Measurements from ENCODE around the gene SNRPE. TPM values are rescaled to one million over a fixed set of nuclear protein-coding genes. Genes with fewer than 3 reads are reported as not detected.

The SNRPE gene
- total RNA-seq, 2 donors from 2014 or later = 86.1 to 146 TPM

DNA sequence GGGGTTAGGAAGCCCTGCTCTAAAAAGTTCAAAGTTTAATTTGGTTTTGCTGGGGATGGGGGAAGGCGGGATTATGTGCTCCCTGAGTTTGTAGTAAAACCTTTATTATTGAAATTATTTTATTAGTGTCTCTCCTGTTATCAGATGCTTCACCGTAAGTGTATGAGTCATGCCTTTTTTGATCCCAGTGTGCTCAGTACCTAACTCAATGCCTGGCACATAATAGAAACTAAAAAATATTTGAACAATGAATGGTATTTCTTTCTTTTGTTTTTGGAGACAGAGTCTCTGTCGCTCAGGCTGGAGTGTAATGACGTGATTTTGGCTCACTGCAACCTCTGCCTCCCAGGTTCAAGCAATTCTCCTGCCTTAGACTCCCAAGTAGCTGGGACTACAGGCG, 6.4 kb downstream of the SNRPE start:
- TF ChIP-seq, protein P1, sequence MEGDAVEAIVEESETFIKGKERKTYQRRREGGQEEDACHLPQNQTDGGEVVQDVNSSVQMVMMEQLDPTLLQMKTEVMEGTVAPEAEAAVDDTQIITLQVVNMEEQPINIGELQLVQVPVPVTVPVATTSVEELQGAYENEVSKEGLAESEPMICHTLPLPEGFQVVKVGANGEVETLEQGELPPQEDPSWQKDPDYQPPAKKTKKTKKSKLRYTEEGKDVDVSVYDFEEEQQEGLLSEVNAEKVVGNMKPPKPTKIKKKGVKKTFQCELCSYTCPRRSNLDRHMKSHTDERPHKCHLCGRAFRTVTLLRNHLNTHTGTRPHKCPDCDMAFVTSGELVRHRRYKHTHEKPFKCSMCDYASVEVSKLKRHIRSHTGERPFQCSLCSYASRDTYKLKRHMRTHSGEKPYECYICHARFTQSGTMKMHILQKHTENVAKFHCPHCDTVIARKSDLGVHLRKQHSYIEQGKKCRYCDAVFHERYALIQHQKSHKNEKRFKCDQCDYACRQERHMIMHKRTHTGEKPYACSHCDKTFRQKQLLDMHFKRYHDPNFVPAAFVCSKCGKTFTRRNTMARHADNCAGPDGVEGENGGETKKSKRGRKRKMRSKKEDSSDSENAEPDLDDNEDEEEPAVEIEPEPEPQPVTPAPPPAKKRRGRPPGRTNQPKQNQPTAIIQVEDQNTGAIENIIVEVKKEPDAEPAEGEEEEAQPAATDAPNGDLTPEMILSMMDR (IDR thresholded peaks at IDR 0.05) = no peak
- H3K27ac ChIP-seq = no peak overlapping the region
- DNase-seq = no peak
- peaks cover 4% of the 10 kb centered on the region for H3K4me1 ChIP-seq
- H3K27me3 ChIP-seq = no peaks in the 10 kb centered on the region
- H3K36me3 ChIP-seq = peaks cover 8% of the 10 kb centered on the region
- no peak overlapping the region for H3K9ac ChIP-seq (ENCODE audit: low read depth in 2 of 2, low read length in 2 of 2)
- intact Hi-C loops (cut with DNase I) = loop anchor here (10.0 kb wide), 1 partner anchor 497 kb away; no protein-coding TSS in a partner anchor
- no peak overlapping the region for H3K4me3 ChIP-seq
- no peaks in the 10 kb centered on the region for H3K9me3 ChIP-seq

- no peaks in the 10 kb centered on the region for H3K9me3 ChIP-seq
- peaks cover 8% of the 10 kb centered on the region for H3K36me3 ChIP-seq
- peaks cover 4% of the 10 kb centered on the region for H3K4me1 ChIP-seq
- no peak for DNase-seq
- H3K9ac ChIP-seq (ENCODE audit: low read depth in 2 of 2, low read length in 2 of 2) = no peak overlapping the region
- no peak overlapping the region for H3K4me3 ChIP-seq
- no peaks in the 10 kb centered on the region for H3K27me3 ChIP-seq
- no peak overlapping the region for H3K27ac ChIP-seq
- intact Hi-C loops (cut with DNase I) = loop anchor here (2.0 kb wide), 1 partner anchor 259 kb away; no protein-coding TSS in a partner anchor
- TF ChIP-seq, protein P1 (IDR thresholded peaks at IDR 0.05) = no peak
These were observed 8.8 kb downstream of the SNRPE start for GRCh38 chr1:203870245-203870644.

DNA sequence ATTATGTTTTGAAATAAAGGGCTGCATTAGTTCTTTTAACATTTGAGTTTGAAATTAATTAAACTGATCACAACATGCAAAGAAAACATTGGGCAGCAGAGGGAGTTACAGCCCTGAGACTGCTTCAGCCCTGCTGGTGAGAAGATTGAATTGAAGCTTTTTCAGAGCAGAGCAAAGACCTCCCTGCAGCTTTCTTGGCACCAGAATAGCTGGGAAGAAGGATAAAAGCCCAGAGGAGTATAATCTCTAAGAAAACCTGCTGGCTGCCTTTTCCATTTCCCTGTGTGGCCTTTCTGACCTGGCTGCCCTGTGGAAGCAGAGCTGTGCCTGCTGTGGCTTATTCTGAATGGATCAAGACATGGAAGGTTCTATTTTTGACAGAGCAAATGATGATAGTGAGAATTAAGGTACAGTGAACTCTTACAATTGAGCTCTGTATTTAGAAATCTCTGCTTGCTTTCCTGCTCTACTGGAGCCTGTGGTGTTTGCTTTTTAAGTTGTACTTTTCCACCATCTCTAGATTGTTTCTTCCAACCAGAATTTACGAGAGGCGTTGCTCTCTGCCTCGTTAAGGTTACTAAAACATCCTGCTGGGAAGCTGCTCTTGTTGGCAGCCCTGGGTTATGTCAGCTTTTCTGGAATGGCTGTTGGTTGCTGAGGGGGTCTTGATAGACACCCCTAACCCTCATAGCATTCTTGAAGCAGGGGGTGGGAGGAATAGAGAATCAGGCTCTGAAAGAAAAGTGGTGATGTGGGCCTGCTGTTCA, 9.9 kb downstream of the SNRPE start:
- DNase-seq = peak; percentile 24
- peaks cover 3% of the 10 kb centered on the region for H3K36me3 ChIP-seq
- no peak overlapping the region for H3K4me3 ChIP-seq
- no peak overlapping the region for H3K9ac ChIP-seq (ENCODE audit: low read depth in 2 of 2, low read length in 2 of 2)
- no peaks in the 10 kb centered on the region for H3K9me3 ChIP-seq
- peaks cover 4% of the 10 kb centered on the region for H3K4me1 ChIP-seq
- no peaks in the 10 kb centered on the region for H3K27me3 ChIP-seq
- intact Hi-C loops (cut with DNase I) = loop anchor here (2.0 kb wide), 1 partner anchor 258 kb away; no protein-coding TSS in a partner anchor
- no peak overlapping the region for H3K27ac ChIP-seq
- TF ChIP-seq, protein P1 (IDR thresholded peaks at IDR 0.05) = peak; percentile 63

DNA sequence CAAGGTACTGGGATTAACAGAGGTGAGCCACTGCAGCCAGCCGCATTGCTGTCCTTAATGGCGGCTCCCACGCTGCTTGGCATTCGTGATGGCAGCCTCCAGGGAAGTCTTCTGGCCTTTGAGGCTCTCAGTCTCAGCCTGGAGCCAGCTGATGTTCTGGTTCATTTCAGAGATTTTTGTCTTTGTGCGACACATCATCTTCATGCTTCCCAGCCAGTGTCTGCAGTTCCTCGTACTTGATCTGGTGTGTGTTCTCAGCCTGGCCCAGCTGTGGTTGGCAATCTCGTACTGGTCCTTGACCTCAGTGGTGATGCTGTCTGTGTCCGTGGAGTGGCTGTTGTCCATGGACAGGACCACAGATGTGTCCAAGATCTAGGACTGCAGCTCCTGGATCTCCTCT, 11.7 kb downstream of the SNRPE start:
- no peak overlapping the region for H3K4me3 ChIP-seq
- DNase-seq = no peak
- H3K9me3 ChIP-seq = no peaks in the 10 kb centered on the region
- peaks cover 4% of the 10 kb centered on the region for H3K4me1 ChIP-seq
- no peak overlapping the region for H3K27ac ChIP-seq
- no peaks in the 10 kb centered on the region for H3K27me3 ChIP-seq
- TF ChIP-seq, protein P1 (IDR thresholded peaks at IDR 0.05) = no peak
- intact Hi-C loops (cut with DNase I) = no loop called here
- no peak overlapping the region for H3K9ac ChIP-seq (ENCODE audit: low read depth in 2 of 2, low read length in 2 of 2)
- no peaks in the 10 kb centered on the region for H3K36me3 ChIP-seq

DNA sequence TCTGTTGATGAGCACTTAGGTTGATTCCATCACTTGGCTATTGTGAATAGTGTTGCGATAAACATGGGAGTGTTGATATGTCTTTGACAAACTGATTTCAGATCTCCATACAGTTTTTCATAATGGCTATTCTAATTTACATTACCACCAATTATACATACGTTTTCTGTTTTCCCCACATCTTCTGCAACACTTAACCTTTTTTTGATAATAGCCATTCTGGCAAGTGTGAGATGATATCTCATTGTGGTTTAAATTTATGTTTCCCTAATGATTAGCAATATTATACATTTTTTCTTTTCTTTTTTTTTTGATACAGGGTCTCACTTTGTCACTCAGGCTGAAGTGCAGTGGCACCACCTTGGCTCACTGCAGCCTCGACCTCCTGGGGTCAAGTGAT, 17.0 kb downstream of the SNRPE start:
- H3K4me3 ChIP-seq = no peak overlapping the region
- H3K9ac ChIP-seq (ENCODE audit: low read depth in 2 of 2, low read length in 2 of 2) = no peak overlapping the region
- H3K27ac ChIP-seq = no peak overlapping the region
- TF ChIP-seq, protein P1 (IDR thresholded peaks at IDR 0.05) = no peak
- intact Hi-C loops (cut with DNase I) = no loop called here
- H3K9me3 ChIP-seq = no peaks in the 10 kb centered on the region
- no peaks in the 10 kb centered on the region for H3K36me3 ChIP-seq
- H3K4me1 ChIP-seq = no peaks in the 10 kb centered on the region
- H3K27me3 ChIP-seq = no peaks in the 10 kb centered on the region
- DNase-seq = no peak
